ENCODE results near the gene USP2.

USP2 gene

DNA sequence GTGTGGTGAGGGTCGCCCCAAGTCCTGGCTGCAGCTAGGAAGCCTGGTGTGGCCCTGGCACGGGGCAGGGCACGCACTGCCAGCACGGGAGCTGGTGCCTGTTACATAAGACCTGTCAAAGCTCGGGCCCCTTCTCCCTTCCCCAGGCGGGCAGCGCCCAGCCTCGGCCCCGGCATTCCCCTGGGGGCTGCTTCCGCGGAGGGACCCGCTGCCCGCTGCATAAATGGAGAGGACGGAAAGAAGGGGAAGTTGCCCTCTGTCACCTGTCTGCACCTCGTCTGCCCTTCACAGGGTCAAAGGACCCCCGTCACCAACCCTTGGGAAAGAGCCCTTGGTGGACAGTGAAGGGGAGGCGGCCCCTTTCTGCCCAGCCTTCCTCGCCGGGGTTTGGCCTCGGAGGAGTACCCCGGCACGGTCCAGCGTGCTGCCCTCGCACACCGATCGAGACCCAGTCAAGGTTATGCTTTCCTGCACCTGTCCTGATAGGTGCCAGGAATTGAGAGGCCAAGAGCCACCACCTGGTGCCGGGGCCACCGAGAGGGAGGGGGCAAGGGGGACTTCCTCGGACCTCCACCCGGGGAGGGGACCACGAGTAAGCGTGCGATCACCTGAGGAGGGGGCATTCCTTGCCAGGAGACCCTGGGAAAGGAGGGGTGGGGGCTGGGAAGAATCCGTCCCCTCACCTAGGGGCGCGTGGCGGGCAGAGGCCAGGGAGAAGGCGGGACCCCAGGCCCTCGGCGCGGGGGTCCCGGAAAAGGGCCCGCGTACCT is 18.2 kb downstream of the USP2 start:
- no peak for DNase-seq (ENCODE audit: low read depth)

DNA sequence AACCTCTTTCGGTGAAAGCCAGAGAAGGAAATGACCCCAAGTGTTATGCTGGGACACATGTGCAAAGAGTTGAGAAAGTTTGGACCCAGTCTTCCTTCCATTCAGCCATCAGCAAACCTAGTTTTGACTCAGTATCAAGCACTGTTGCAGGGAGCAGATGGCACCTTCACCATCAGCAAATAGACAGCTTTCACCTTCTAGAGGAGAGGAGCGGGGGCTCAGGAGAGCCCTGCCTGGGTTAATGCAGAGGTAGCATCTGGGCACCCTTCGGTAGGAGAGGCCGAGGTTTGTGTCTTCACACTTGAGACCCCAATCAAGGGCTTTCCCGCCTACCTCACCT is 18.8 kb downstream of the USP2 start:
- no peak for DNase-seq (ENCODE audit: low read depth)

DNA sequence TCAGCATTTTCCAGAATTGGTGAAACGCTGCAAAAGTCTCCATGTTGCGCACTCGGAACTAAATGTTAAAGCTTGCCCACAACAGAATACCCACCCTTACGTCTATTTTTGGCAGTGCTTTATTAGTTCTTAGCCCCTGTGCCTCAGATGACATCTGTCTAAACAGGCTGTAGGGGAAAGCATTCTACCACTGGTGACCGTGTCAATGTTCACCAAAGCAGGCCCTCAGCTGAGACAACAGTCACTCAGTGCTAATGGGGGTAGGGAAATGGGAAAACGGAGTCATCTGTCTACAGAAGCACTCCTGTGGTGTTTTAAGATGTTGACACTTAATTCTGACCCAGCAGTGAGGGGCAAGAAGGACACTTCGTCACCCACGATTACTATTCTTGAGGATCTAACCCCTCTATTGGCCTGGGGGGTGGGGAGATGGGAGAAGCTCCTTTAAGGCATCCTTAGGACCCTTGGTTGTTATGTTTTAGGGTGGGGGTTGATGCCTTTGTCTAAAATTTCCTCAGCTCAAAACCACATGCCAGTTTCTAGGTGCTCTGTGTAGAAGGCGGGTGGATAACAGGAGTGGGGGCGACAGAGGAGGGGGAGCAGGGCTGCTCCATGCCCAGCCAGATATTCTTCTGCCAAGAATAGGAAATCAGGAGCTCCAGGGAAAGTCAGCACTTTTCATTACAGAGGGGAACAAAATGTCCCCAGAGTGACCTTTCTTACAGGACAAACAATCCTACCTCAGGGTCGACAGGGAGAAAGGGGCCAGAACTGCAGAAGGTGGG is 19.4 kb downstream of the USP2 start:
- no peak for DNase-seq (ENCODE audit: low read depth)

DNA sequence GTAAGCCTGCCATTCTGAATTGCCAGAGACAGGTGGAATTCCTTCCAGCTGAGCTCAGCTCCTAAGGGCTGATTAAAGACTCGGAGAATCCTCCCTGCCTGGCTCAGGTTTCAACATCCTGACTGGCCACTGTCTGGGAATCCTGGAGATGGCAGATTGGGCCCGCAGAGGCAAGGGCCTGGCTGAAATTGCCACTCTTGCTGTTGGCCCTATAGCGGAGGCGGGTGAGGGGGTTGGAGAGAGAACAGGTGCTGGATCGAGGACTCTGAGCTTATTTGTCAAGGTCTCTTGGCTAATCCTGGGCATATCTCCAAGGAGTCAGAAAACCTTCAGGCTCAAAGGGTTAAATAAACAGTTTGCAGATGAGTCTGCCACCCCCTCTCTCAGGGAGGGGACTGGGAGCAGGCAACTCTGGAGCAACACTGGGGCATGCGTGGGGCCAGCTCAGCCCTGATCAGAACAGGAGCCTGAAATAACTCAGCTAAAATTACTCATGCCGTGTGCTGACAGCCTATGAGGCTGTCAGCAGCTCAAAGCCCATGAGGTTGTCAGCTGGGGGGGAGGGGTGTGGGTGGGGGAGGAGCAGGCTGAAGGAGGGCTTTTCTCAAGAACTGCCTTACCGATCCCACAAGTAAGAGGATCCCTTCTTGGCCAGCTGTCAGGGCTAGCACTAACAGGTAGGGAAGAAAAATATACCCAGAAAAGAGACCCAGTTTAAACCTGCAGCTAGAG is 20.3 kb downstream of the USP2 start:
- DNase-seq (ENCODE audit: low read depth): no peak

DNA sequence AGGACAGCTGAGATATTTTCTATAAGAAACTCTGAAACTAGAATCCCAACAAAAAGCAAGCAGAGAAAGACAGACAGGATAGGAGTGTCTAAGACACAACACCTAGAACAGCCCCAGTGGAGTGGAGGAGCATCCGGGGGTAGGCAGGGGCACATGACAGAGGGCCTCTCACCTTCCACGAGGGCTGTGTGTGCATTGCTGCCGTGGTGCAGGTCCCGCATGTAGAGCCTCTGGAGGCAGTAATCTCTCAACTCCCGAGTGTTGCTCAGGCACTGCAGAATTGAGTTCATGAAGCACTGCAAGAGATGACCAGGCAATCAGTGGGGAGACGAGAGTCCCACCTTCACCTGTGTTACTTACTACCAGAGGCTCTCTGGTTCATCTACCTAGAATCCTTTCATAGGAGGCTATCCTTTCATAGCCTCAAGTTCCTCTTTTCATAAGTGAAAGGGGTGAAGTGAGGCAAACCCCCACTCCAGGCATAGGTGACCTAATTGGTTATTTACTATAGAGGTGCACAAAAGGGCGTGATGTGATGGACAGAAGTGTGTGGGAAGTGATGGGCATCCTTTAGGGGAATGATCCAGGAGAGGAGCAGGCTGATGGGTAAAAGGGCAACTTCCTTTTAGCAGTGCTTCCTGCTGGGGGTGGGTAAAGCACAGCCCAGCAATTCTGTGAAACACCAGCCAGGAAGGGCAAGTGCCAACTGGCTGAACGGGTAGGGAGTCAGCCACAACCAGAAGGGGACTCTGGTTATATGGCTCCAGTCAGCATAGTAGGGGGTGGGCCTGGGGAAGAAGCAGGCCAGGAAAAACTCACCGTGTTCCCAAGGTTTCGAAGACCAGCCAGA is 21.9 kb downstream of the USP2 start:
- no peak for DNase-seq (ENCODE audit: low read depth)

DNA sequence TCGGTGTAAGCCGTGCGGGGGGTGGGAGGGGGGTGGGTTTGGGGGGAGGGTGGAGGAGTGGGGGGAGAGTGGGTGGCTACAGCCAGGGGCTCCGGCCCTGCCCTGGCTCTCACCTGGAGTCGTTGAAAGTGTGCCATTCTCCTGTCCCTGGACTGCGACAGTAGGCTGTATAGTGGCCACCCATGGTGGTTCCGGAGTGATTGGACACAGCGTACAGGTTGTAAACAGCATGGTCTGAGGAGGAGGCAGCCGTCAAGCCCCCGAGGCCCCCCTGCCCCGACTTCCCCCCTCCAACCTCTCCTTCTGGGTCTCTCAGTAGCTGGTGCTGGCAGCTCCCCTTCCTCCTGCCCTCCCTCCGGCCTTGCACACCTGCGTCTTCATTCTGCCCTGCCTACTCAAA is 24.4 kb downstream of the USP2 start:
- DNase-seq (ENCODE audit: low read depth): no peak

DNA sequence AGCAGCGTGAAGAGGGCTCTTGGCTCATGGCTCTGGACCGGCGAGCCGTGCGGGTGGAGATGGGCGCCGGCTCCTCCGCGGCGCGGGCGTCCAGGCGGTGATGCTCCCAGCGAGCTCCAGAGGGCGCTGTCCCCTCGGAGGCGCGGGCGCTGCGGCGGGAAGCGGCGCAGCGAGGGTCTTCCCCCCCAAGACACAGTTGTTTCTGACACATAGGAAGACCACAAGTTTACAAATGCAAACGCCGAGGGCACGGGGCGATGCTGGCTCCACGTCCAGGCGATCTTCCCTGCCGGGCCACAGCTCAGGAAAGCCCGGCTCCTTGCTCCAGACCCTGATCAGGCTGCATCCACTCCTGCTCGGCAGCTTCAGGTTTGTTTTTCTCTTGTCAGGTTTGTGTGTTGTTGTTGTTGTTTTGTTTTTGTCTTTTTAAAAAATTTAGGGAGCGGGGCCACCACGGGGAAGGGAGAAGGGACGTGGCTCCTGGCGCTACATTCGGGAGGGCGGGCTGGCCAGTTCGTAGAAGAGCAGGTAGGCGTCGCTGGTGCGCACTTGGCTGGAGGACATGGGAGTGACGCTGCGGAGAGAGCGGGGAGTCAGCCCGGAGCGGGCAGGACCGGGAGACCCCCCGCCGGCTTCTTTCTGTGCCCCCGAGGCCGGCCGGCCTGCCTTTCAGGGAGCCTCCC is 25.0 kb downstream of the USP2 start:
- peak; percentile 56 for DNase-seq (ENCODE audit: low read depth)

DNA sequence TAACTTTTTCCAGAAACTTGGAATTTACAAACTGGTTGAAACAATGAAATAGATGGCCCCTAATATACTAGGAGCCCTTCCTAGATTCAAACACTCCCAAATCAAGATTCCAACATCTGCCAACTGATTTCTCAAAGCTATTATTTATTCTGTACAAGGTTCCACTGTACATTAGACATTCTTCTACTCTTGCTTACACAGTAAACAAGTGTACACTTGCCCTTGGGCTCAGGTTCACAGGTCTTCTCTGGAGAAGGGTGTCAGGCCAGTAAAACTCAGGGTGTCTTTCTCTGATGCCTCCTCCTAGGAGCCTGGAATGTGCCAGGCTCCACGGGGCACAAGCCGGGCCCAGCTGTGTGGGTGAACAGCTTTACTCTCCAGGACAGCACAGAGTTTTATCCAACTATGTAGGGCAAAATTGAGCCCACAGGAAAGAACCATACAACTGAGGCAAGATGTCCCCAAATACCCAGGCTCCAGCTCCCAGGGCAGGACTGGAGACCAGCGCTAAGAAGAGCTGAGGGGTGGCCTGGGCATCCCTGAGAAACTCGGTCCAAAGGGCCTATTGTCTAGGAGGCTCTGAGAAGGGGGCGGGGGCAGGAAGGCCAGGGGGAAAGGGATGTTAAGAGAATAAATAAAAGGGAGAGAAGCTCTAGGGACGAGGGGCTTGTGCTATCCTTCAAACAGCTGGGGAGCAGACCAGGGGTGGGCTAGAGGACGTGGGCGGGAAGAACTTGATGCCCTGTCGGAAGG is 26.2 kb downstream of the USP2 start:
- DNase-seq (ENCODE audit: low read depth): no peak

DNA sequence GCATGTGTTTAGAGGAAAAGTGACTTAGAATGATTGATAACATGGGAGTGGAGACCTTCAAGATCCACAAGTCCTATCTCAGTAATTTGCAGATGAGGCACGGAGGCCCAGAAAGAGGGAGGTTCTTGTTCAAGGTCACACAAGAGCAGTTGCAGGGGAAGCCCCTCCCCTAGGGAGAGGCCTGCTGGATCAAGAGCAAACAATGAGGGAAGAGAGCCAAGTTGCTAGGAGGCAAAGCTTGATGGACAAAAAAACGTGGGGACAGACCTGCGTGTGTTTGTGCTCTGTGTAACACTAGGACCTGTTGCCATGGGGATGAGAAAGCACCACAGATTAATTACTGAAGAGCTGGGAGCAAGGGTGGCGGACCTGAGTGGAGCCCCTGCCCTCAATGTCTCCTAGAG is 28.6 kb downstream of the USP2 start:
- DNase-seq (ENCODE audit: low read depth): no peak

DNA sequence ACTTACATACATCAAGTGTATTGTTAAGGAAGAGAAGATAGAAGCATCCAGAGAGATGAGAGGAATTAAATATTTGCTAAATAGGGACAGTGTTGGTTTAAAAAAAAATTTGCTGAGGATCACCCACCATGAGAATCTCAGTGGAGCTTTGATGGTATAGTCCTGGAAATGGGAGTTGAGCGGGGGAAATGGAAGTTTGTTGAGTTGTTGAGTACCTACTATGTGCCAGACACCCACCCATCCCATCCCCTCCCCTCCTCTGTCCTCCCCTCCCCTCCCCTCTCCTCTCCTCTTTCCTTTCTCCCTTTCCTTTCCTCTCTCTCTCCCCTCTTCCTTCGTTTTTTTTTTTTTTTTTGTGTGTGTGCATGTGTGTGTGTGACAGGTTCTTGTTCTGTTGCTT is 30.3 kb downstream of the USP2 start:
- no peak for DNase-seq (ENCODE audit: low read depth)

DNA sequence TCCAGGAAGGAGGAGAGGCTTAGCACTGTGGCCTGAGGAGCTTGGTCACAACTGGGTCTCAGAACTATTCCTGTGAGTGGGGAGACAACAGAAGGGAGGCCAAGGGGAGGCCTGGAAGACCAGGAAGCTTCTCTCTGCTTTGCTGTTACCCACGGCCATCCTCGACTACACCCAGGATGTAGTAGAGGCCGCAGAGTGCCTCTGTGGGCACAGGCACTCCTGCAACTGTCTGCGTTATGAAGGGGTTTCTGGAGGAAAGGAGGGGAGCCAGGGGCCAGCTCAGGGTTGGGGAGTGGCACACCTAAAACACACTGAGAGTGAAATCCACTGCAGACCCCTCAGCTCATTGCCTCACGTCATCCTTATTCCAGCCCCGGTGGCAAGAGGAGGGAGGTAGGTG is 31.2 kb downstream of the USP2 start:
- no peak for DNase-seq (ENCODE audit: low read depth)

DNA sequence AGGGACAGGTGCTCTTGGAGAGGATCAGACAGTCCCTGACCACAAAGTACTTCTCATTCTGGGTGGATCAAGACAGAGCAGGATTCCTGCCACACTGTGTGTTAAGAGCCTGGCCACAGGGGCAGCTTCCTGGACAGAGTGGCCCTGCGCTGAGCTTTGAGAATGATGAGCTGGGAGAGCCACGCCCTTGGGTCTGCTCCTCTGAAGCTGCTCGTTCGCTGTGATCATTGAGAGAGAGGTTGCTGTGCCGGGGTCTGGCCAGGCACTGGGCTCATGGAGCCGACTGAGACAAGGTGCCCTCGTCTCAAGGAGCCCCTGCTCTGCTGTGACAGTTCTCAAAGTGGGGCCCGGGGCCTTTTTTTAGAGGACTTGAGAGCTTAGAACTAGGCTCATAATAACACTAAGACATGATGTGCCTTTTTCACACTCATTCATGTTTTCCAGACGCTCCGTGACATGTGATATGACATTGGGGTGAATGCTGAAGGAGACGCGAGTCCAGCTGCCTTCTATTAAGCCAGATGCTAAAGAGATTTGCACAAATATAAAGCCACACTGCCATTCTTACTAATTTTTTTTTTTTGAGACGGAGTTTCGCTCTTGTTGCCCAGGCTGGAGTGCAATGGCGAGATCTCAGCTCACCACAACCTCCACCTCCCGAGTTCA is 33.4 kb downstream of the USP2 start:
- no peak for DNase-seq (ENCODE audit: low read depth)

DNA sequence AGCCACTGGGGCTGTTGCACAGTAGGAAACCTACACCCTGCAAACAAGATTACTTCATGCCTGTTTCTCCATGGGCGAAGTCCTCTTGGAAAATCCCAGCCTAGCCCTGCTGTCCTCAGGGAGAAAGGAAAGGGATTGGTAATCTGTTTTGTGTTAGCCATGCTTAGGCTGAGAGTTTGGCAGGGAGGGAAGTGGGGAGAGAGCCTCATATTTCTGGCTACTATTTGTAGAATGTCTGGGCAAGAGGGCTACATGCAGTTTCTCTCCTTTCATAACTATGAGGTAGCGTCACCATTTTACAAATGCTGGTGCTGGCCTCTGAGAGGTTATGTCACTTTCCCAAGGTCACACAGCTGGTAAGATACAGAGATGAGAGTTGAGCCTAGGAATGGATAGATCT is 34.2 kb downstream of the USP2 start:
- DNase-seq (ENCODE audit: low read depth): no peak

DNA sequence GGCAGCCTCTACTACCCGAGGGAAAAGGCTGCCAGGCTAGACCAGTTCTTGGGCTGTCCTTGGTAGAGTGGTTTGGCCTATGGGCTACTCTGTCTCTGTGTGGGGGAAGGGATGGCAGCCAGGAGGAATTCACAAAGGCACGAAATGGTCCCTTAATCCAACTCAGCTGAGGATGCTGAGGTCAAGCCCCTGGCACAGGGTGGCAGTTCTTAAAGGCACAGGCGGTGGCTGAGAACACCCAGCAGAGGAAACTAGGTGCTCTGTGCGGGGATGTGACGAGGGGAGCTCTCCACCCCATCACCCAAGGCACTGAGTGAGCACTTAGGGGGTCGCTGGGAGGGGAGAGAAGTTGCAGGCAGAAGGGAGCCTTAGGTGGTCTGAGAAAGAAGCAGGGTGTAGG is 34.9 kb downstream of the USP2 start, which contains the start of gene MFRP:
MFRP (minus strand) TSS at position 101 of the 400 bp plus-strand sequence. CDS start 192 bp downstream, outside the sequence.
- no peak for DNase-seq (ENCODE audit: low read depth)

DNA sequence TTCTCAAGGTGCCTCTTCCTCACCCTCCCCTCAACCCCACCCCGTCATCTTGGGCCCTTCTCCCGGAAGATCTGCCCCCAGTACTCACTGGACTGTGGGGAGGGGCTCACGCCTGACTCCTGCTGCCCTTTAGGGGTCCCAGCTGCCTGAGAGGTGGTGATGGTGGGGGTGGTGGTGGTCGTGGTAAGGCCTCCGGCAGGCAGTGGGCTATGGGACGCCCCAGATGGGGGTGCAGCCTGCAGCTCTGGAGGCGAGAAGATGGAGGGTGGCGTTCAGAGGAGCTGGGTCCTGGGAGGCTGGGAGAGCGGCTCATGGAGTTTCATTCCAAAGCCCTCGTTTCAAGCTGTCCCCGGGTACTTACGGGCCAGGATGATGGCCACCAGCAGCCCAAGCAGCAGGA is 35.8 kb downstream of the USP2 start:
- DNase-seq (ENCODE audit: low read depth): no peak

DNA sequence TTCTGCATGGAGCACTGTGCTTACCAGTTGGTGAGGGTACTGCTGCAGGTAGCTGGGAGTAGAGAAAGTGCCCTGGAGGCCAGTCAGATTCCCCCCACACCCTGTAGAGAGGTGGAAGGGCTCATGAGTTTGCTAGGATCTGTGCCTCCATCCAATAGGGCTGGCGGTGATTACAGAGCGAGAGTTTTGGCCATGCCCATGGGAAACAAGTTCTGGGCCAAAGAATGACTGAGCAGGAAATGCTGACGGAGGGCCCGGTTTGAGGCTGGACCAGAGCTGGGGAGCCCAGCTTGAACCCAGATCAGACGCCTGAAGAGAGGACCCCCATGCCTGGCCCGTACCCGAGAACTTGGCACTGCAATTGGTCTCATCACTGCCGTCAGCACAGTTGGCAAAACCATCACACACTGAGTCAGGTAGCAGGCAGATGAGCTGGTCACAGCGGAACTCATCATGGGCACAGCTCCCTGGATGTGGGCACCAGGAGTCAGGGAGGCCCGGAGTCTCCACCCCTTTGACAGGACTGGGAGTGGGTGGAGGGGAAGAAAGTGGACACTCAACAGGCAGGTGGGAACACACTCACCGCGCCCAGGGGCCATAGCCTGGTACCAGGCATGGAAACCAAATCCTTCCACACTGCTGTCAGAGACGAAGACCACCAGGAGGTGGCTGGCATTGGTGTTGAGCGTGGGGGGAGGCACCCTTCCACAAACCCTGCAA is 37.0 kb downstream of the USP2 start:
- no peak for DNase-seq (ENCODE audit: low read depth)

DNA sequence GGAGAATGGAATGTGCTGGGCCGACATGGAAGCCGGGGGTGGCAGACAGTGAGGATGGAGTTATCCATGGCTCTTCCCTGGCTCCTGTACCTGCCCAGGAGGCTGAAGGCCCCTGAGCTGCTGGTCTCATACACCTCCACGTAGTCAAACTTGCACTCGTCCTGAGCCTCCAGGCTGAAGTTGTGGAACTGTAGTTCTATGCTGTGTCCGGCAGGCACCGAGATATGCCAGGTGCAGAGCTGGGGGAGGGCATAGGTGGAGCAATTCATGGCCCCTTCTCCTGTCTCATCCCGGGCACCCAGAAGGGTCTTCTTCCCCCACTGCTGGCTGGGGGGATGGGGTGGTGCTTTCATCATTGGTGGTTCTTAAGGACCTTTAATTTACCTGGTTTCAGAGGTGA is 37.8 kb downstream of the USP2 start:
- DNase-seq (ENCODE audit: low read depth): no peak

DNA sequence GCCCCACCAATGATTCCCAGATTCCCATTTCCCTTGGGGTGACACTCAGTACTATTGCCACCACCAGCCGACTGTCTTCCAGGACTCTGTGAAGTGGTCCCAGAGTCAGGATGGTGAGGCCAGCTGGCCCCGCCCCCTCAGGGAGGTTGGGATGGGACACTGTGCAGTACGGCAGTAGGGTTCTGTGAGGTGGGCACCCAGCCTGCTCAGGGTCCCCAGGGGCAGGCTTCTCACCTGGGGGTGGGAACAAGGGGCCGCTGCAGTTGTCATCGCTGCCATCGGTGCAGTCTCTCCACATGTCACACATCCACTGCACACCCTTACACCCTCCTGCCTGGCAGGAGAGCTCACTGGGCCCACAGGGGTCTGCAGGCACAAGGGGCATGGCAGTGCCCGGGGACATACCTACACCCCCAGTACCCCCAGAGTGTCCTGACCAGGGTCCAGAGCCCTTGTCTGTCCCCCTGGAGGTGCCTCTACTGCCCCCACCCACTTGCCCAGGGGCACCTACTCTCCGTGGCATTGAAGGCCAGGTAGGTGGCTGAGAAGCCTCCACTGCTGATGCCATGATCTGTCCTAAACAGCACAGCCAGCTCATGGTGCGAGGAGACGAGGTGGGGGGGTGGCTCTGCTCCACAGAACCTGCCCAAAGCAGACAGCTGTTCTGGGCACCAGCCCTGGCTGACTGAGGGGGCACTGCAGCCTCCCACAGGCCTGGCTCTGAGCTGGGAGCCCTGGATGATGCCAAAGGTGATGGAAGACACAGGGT is 38.9 kb downstream of the USP2 start:
- no peak for DNase-seq (ENCODE audit: low read depth)

DNA sequence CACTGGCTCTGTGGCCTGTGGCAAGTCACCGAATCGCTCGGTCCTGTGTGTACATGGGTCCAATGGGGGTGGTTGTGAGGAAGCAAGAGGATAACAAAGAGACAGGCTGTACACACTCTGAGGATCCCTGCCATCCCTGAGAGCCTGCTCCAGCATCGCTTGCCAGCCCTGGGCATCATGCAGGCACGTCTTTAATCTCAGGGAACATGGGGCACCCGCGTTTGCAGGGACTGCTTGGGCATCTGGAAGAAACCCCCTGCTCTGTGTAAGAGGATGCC is 39.5 kb downstream of the USP2 start:
- DNase-seq (ENCODE audit: low read depth): no peak
